HepG2 (cell line): ENCODE measurements around the gene PAXIP1. TPM values are rescaled to one million over a fixed set of nuclear protein-coding genes. Genes with fewer than 3 reads are reported as not detected.
A peak's percentile ranks its signal among the peaks of the same experiment; 100 is the strongest.

Source experiments
- IRF2 ChIP-seq: IDR thresholded peaks from 2 replicates; pipeline ENCODE4 v1.6.1; 2018; ENCODE audit warnings: missing genetic modification reagents, missing compliant biosample characterization
- SIX4 ChIP-seq: sonication (generic); formaldehyde crosslinking; IDR thresholded peaks from 2 replicates; pipeline ENCODE4 v1.4.0; 2020; ENCODE audit warnings: missing genetic modification reagents
- ZMYM4 ChIP-seq: sonication (generic); formaldehyde crosslinking; IDR thresholded peaks from 2 replicates; pipeline ENCODE4 v1.8.1; 2023; ENCODE audit warnings: mild to moderate bottlenecking, missing genetic modification reagents
- ZNF232 ChIP-seq: sonication (generic); formaldehyde crosslinking; IDR thresholded peaks from 2 replicates; pipeline ENCODE4 v1.4.0; 2020; ENCODE audit warnings: missing genetic modification reagents, borderline replicate concordance
- ZNF446 ChIP-seq: sonication (generic); formaldehyde crosslinking; IDR thresholded peaks from 2 replicates; pipeline ENCODE4 v1.5.0; 2020; ENCODE audit warnings: mild to moderate bottlenecking, missing genetic modification reagents
- ZNF572 ChIP-seq: sonication (generic); formaldehyde crosslinking; IDR thresholded peaks from 2 replicates; pipeline ENCODE4 v1.5.1; 2020; ENCODE audit warnings: mild to moderate bottlenecking, missing genetic modification reagents
- ZNF605 ChIP-seq: sonication (generic); formaldehyde crosslinking; IDR thresholded peaks from 2 replicates; pipeline ENCODE4 v1.8.0; 2022; ENCODE audit warnings: mild to moderate bottlenecking, missing genetic modification reagents
- polyA plus RNA-seq, 8 experiments: library from polyadenylated mRNA; depleted of rRNA in 3 of 8; stranded (reverse) in 7 of 8; unstranded in 1 of 8; fragments of >200 nt; fragmentation: Illumina TruSeq in 4 of 8; extraction: Trizol in 4 of 8; gene quantifications; 2 replicates each; pipeline versions ENCODE4 v1.2.1 to v1.2.3, GENCODE V29; 2011 to 2016; ENCODE audit warnings: low read depth in 4 of 8, missing spikeins in 1 of 8, mixed read lengths in 1 of 8; ENCODE audit not compliant: insufficient read depth in 1 of 8
- total RNA-seq, 5 experiments: library from RNA; depleted of rRNA; stranded (reverse); fragments of >200 nt; fragmentation: Illumina TruSeq; extraction: Trizol; gene quantifications; 2 replicates each; pipeline ENCODE4 v1.2.3, GENCODE V29; 2016; ENCODE audit warnings: low read depth in 1 of 5
- TF ChIP-seq, protein P1 (sequence below): sonication (generic); formaldehyde crosslinking; IDR thresholded peaks from 2 replicates; pipeline ENCODE4 v1.4.0; 2020; ENCODE audit warnings: missing genetic modification reagents
- TF ChIP-seq, protein P2 (sequence below): sonication (generic); formaldehyde crosslinking; IDR thresholded peaks from 2 replicates; pipeline ENCODE4 v1.8.0; 2022; ENCODE audit warnings: missing genetic modification reagents, mild to moderate bottlenecking, inconsistent platforms, borderline replicate concordance
- TF ChIP-seq, protein P3 (sequence below): sonication (generic); formaldehyde crosslinking; IDR thresholded peaks from 2 replicates; pipeline ENCODE4 v1.4.0; 2020; ENCODE audit warnings: missing genetic modification reagents, borderline replicate concordance

Gene PAXIP1
- total and polyA plus RNA-seq, 2 of the 13 experiments (the other 11 are each of a cell fraction or from before 2014, with no cell fraction given): 11.6 to 16.2 TPM

DNA sequence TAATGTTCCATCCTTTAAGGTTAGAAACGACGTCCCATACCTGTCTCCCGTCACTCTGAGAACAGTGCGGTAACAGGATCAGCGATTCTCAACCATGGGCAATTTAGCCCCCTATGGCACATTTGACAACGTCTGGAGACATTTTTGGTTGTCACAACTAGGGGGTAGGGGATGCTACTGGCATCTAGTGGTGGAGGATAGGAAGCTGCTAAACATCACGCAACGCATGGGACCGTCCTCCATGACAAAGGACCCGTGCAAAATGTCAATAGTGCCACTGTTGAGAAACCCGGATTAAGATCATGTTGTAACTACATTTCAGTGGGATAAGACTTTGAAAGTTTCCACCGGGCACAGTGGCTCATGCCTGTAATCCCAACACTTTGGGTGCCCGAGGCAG, 5.0 kb upstream of the PAXIP1 start (continued):
- TF ChIP-seq, protein P1, sequence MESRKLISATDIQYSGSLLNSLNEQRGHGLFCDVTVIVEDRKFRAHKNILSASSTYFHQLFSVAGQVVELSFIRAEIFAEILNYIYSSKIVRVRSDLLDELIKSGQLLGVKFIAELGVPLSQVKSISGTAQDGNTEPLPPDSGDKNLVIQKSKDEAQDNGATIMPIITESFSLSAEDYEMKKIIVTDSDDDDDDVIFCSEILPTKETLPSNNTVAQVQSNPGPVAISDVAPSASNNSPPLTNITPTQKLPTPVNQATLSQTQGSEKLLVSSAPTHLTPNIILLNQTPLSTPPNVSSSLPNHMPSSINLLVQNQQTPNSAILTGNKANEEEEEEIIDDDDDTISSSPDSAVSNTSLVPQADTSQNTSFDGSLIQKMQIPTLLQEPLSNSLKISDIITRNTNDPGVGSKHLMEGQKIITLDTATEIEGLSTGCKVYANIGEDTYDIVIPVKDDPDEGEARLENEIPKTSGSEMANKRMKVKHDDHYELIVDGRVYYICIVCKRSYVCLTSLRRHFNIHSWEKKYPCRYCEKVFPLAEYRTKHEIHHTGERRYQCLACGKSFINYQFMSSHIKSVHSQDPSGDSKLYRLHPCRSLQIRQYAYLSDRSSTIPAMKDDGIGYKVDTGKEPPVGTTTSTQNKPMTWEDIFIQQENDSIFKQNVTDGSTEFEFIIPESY: peak; percentile 58; the same call in 1 of the 2 replicates
- TF ChIP-seq IRF2: no peak
- TF ChIP-seq ZMYM4 (CRISPR knock-in tag): peak; percentile 30; the same call in 1 of the 2 replicates
- TF ChIP-seq, protein P2, sequence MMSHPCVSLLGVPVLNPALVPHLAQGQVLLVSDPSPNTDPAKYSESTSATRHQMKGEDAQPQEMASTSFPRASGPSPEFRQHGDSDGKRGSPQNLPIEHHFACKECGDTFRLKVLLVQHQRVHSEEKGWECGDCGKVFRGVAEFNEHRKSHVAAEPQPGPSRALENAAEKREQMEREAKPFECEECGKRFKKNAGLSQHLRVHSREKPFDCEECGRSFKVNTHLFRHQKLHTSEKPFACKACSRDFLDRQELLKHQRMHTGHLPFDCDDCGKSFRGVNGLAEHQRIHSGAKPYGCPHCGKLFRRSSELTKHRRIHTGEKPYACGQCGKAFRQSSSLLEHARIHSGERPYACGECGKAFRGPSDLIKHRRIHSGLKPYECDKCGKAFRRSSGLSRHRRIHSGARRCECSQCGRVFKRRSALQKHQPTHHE (CRISPR knock-in tag): no peak
- no peak for TF ChIP-seq ZNF572 (CRISPR knock-in tag)
- TF ChIP-seq ZNF232: no peak
- TF ChIP-seq, protein P3, sequence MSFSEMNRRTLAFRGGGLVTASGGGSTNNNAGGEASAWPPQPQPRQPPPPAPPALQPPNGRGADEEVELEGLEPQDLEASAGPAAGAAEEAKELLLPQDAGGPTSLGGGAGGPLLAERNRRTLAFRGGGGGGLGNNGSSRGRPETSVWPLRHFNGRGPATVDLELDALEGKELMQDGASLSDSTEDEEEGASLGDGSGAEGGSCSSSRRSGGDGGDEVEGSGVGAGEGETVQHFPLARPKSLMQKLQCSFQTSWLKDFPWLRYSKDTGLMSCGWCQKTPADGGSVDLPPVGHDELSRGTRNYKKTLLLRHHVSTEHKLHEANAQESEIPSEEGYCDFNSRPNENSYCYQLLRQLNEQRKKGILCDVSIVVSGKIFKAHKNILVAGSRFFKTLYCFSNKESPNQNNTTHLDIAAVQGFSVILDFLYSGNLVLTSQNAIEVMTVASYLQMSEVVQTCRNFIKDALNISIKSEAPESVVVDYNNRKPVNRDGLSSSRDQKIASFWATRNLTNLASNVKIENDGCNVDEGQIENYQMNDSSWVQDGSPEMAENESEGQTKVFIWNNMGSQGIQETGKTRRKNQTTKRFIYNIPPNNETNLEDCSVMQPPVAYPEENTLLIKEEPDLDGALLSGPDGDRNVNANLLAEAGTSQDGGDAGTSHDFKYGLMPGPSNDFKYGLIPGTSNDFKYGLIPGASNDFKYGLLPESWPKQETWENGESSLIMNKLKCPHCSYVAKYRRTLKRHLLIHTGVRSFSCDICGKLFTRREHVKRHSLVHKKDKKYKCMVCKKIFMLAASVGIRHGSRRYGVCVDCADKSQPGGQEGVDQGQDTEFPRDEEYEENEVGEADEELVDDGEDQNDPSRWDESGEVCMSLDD (CRISPR knock-in tag): no peak
- no peak for TF ChIP-seq SIX4 (CRISPR knock-in tag)
- no peak for TF ChIP-seq ZNF605 (CRISPR knock-in tag)
- no peak for TF ChIP-seq ZNF446 (CRISPR knock-in tag)
